ENCODE results near the gene TRAPPC3L.

DNA sequence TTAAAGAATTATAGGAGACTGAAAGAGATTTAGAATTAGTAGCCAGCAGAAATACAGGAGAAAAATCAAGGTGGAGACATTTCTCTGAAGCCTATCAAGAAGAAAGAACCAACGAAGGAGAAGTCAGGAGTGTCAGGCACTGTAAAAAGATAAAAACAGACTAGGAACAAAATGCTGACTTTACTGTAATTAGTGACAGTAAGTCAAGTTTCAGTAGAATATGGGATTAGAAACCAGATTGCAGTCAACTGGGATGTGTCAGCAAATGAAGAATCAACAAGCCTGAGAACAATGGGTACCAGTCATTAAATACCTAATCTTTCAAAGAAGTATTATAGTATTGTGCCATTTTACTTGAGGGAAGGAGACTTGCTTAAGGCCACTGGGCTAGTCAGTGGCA, 62.7 kb downstream of the TRAPPC3L start:
- TF ChIP-seq, protein P1, sequence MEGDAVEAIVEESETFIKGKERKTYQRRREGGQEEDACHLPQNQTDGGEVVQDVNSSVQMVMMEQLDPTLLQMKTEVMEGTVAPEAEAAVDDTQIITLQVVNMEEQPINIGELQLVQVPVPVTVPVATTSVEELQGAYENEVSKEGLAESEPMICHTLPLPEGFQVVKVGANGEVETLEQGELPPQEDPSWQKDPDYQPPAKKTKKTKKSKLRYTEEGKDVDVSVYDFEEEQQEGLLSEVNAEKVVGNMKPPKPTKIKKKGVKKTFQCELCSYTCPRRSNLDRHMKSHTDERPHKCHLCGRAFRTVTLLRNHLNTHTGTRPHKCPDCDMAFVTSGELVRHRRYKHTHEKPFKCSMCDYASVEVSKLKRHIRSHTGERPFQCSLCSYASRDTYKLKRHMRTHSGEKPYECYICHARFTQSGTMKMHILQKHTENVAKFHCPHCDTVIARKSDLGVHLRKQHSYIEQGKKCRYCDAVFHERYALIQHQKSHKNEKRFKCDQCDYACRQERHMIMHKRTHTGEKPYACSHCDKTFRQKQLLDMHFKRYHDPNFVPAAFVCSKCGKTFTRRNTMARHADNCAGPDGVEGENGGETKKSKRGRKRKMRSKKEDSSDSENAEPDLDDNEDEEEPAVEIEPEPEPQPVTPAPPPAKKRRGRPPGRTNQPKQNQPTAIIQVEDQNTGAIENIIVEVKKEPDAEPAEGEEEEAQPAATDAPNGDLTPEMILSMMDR (conservative IDR thresholded peaks at IDR 0.05; ENCODE audit: low read depth, low read length): no peak
- TF ChIP-seq EZH2 (IDR thresholded peaks at IDR 0.05; ENCODE audit: borderline replicate concordance, low read depth, low read length, poor library complexity, severe bottlenecking): no peak

All from A673 (cell line).